GM12878 (cell line): ENCODE data around the gene TTC33. TPM values are rescaled to one million over a fixed set of nuclear protein-coding genes. Genes with fewer than 3 reads are reported as not detected.

Source experiments
- BCL11A ChIP-seq: IDR thresholded peaks from 2 replicates; pipeline ENCODE4 v1.6.1; 2011; ENCODE audit warnings: low read depth, low read length
- CREB1 ChIP-seq: IDR thresholded peaks from 2 replicates; pipeline ENCODE4 v1.6.1; 2012; ENCODE audit warnings: low read depth, mild to moderate bottlenecking, inconsistent platforms
- EZH2 ChIP-seq: IDR thresholded peaks from 2 replicates; pipeline ENCODE4 v1.6.1; 2012; ENCODE audit warnings: low read depth, mild to moderate bottlenecking, control low read depth, inconsistent platforms, low read length, borderline replicate concordance; ENCODE audit not compliant: control insufficient read depth
- FOXK2 ChIP-seq: fragments of 450-650 bp; IDR thresholded peaks from 2 replicates; pipeline ENCODE4 v1.6.1; 2017; ENCODE audit warnings: mild to moderate bottlenecking, moderate library complexity
- FOXM1 ChIP-seq: IDR thresholded peaks from 2 replicates; pipeline ENCODE4 v1.6.1; 2012; ENCODE audit warnings: low read depth, mild to moderate bottlenecking, inconsistent platforms, low read length, moderate library complexity
- IKZF2 ChIP-seq, 2 experiments: fragments of 450-650 bp; IDR thresholded peaks; 2 replicates each; pipeline ENCODE4 v1.6.1; 2017; ENCODE audit warnings: mild to moderate bottlenecking in 2 of 2, moderate library complexity in 2 of 2
- JUND ChIP-seq: IDR thresholded peaks from 2 replicates; pipeline ENCODE4 v1.6.1; 2012; ENCODE audit warnings: low read depth, mild to moderate bottlenecking, low read length, improper control_type of control experiment, moderate library complexity
- MYB ChIP-seq: fragments of 150-350 bp; IDR thresholded peaks from 2 replicates; pipeline ENCODE4 v1.6.1; 2014; ENCODE audit warnings: mild to moderate bottlenecking, low read depth, low read length, borderline replicate concordance
- NBN ChIP-seq: fragments of 450-650 bp; IDR thresholded peaks from 2 replicates; pipeline ENCODE4 v1.6.1; 2016
- NFIC ChIP-seq: IDR thresholded peaks from 2 replicates; pipeline ENCODE4 v1.6.1; 2012; ENCODE audit warnings: low read depth, mild to moderate bottlenecking, inconsistent platforms, low read length, moderate library complexity
- NFYA ChIP-seq: IDR thresholded peaks from 2 replicates; pipeline ENCODE4 v1.6.1; 2011; ENCODE audit warnings: low read depth, mild to moderate bottlenecking, low read length, improper control_type of control experiment, borderline replicate concordance
- NR2F1 ChIP-seq: fragments of 450-650 bp; conservative IDR thresholded peaks from 2 replicates; pipeline ENCODE4 v1.6.1; 2017; ENCODE audit warnings: mild to moderate bottlenecking
- POU2F2 ChIP-seq: IDR thresholded peaks from 3 replicates; pipeline ENCODE4 v1.6.1; 2011; ENCODE audit warnings: low read depth, mild to moderate bottlenecking, low read length, borderline replicate concordance
- RUNX3 ChIP-seq: IDR thresholded peaks from 2 replicates; pipeline ENCODE4 v1.6.1; 2012; ENCODE audit warnings: low read length, inconsistent platforms
- SPI1 ChIP-seq: IDR thresholded peaks from 2 replicates; pipeline ENCODE4 v1.6.1; 2011; ENCODE audit warnings: low read depth, mild to moderate bottlenecking, low read length, moderate library complexity, borderline replicate concordance; ENCODE audit not compliant: insufficient read depth
- TAF1 ChIP-seq: IDR thresholded peaks from 2 replicates; pipeline ENCODE4 v1.6.1; 2011; ENCODE audit warnings: mild to moderate bottlenecking, low read depth, low read length, borderline replicate concordance
- TCF7 ChIP-seq: IDR thresholded peaks from 2 replicates; pipeline ENCODE4 v1.6.1; 2014; ENCODE audit warnings: antibody characterized with exemption, borderline replicate concordance
- polyA plus RNA-seq, 11 experiments: library from polyadenylated mRNA; depleted of rRNA in 4 of 11; unstranded in 6 of 11; stranded (reverse) in 5 of 11; fragments of >200 nt; fragmentation: Nextera tagmentation in 4 of 11; fragmentation: Illumina TruSeq in 1 of 11; extraction: Ambion mirVana in 4 of 11; extraction: Trizol in 1 of 11; gene quantifications; 1 replicate in 1 of 11; 2 replicates in 10 of 11; pipeline versions ENCODE4 v1.2.1 to v1.2.3, GENCODE V29; 2011 to 2016; ENCODE audit warnings: inconsistent platforms in 2 of 11, missing spikeins in 2 of 11, low read depth in 1 of 11
- total RNA-seq, 4 experiments: library from RNA; depleted of rRNA in 3 of 4; stranded (reverse); fragments of >200 nt in 3 of 4; fragmentation: Illumina TruSeq in 1 of 4; extraction: Trizol in 1 of 4; gene quantifications; 2 replicates each; pipeline versions ENCODE4 v1.2.1 to v1.2.3, GENCODE V29; 2013 to 2021
- TF ChIP-seq, protein P1 (sequence below): fragments of 450-650 bp; IDR thresholded peaks from 2 replicates; pipeline ENCODE4 v1.6.1; 2017; ENCODE audit warnings: low read depth, mild to moderate bottlenecking, moderate library complexity
- TF ChIP-seq, protein P2 (sequence below): IDR thresholded peaks from 2 replicates; pipeline ENCODE4 v1.6.1; 2012; ENCODE audit warnings: low read depth, low read length, improper control_type of control experiment
- TF ChIP-seq, protein P3 (sequence below): fragments of 450-650 bp; IDR thresholded peaks from 2 replicates; pipeline ENCODE4 v1.6.1; 2016; ENCODE audit warnings: mild to moderate bottlenecking, moderate library complexity, borderline replicate concordance
- TF ChIP-seq, protein P4 (sequence below): IDR thresholded peaks from 2 replicates; pipeline ENCODE4 v1.6.1; 2011; ENCODE audit warnings: low read depth, low read length, improper control_type of control experiment, borderline replicate concordance
- TF ChIP-seq, protein P5 (sequence below): fragments of 450-650 bp; IDR thresholded peaks from 2 replicates; pipeline ENCODE4 v1.6.1; 2016; ENCODE audit warnings: mild to moderate bottlenecking

The TTC33 gene
- total and polyA plus RNA-seq, 10 of the 15 experiments (the other 5 are each of a cell fraction or from before 2014, with no cell fraction given), result 7.9 to 22.3 (median 14.6) TPM

DNA sequence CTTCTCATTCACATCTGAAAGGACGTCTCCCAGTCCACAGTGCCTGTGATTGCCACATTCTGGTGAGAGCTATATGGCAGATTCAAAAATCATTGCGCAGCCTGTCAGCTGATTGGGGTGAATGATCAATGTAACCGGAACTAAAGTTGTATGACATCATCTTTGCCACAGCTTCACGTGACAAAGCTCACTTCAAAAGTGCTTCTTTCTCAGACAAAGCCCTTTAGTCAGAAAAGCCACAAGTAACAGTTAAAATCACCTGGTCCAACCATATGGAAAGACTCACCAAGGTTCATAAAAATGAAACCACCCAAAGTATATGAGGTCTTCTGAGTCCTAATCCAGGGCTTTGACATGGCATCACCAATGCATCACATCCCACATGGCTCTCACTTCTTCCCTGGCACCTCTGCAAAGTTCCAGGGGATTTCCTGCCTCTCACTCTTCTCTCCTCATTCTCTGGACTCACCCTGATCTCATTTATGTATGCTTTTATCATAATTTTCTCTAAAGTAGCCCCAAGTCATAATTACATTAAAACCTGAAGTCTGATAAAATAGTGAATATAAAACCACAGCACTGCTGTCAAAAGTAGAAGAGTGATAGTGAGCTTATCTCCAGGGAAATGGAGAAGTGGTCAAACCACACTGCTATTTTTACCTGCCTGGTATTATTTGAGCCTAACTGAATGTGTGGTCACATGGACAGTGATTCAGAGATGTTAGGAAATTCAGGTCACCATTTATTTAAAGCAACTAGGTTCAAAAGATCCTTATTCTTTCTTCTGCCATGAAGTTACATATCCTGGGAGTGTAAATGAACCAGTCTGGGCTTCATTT is 269.1 kb downstream of the TTC33 start (continued):
- TF ChIP-seq, protein P1, sequence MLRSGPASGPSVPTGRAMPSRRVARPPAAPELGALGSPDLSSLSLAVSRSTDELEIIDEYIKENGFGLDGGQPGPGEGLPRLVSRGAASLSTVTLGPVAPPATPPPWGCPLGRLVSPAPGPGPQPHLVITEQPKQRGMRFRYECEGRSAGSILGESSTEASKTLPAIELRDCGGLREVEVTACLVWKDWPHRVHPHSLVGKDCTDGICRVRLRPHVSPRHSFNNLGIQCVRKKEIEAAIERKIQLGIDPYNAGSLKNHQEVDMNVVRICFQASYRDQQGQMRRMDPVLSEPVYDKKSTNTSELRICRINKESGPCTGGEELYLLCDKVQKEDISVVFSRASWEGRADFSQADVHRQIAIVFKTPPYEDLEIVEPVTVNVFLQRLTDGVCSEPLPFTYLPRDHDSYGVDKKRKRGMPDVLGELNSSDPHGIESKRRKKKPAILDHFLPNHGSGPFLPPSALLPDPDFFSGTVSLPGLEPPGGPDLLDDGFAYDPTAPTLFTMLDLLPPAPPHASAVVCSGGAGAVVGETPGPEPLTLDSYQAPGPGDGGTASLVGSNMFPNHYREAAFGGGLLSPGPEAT, result peak; percentile 88
- peak; percentile 92 for TF ChIP-seq SPI1
- peak; percentile 95 for TF ChIP-seq NFIC
- TF ChIP-seq NR2F1, result peak; percentile 63; the same call in 1 of the 2 replicates
- peak; percentile 80 for TF ChIP-seq BCL11A
- TF ChIP-seq FOXM1, result peak; percentile 82
- peak; percentile 90 for TF ChIP-seq CREB1
- TF ChIP-seq NBN, result peak; percentile 79
- TF ChIP-seq, protein P2, sequence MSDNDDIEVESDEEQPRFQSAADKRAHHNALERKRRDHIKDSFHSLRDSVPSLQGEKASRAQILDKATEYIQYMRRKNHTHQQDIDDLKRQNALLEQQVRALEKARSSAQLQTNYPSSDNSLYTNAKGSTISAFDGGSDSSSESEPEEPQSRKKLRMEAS, result peak; percentile 78; the same call in 1 of the 2 replicates
- peak; percentile 93 to 95 for TF ChIP-seq IKZF2 (IDR thresholded peaks at IDR 0.05)
- no peak for TF ChIP-seq NFYA
- TF ChIP-seq EZH2, result no peak
- peak; percentile 53; the same call in 1 of the 3 replicates for TF ChIP-seq POU2F2
- TF ChIP-seq, protein P3, sequence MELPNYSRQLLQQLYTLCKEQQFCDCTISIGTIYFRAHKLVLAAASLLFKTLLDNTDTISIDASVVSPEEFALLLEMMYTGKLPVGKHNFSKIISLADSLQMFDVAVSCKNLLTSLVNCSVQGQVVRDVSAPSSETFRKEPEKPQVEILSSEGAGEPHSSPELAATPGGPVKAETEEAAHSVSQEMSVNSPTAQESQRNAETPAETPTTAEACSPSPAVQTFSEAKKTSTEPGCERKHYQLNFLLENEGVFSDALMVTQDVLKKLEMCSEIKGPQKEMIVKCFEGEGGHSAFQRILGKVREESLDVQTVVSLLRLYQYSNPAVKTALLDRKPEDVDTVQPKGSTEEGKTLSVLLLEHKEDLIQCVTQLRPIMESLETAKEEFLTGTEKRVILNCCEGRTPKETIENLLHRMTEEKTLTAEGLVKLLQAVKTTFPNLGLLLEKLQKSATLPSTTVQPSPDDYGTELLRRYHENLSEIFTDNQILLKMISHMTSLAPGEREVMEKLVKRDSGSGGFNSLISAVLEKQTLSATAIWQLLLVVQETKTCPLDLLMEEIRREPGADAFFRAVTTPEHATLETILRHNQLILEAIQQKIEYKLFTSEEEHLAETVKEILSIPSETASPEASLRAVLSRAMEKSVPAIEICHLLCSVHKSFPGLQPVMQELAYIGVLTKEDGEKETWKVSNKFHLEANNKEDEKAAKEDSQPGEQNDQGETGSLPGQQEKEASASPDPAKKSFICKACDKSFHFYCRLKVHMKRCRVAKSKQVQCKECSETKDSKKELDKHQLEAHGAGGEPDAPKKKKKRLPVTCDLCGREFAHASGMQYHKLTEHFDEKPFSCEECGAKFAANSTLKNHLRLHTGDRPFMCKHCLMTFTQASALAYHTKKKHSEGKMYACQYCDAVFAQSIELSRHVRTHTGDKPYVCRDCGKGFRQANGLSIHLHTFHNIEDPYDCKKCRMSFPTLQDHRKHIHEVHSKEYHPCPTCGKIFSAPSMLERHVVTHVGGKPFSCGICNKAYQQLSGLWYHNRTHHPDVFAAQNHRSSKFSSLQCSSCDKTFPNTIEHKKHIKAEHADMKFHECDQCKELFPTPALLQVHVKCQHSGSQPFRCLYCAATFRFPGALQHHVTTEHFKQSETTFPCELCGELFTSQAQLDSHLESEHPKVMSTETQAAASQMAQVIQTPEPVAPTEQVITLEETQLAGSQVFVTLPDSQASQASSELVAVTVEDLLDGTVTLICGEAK, result no peak
- TF ChIP-seq TCF7, result peak; percentile 65; the same call in 1 of the 2 replicates
- TF ChIP-seq, protein P4, sequence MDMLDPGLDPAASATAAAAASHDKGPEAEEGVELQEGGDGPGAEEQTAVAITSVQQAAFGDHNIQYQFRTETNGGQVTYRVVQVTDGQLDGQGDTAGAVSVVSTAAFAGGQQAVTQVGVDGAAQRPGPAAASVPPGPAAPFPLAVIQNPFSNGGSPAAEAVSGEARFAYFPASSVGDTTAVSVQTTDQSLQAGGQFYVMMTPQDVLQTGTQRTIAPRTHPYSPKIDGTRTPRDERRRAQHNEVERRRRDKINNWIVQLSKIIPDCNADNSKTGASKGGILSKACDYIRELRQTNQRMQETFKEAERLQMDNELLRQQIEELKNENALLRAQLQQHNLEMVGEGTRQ, result peak; percentile 92
- TF ChIP-seq RUNX3, result peak; percentile 94
- TF ChIP-seq MYB, result 0 out of 2 replicates have a peak, but pooled peaks have one; percentile 62
- peak; percentile 36; the same call in 1 of the 2 replicates for TF ChIP-seq JUND
- no peak for TF ChIP-seq FOXK2
- TF ChIP-seq, protein P5, sequence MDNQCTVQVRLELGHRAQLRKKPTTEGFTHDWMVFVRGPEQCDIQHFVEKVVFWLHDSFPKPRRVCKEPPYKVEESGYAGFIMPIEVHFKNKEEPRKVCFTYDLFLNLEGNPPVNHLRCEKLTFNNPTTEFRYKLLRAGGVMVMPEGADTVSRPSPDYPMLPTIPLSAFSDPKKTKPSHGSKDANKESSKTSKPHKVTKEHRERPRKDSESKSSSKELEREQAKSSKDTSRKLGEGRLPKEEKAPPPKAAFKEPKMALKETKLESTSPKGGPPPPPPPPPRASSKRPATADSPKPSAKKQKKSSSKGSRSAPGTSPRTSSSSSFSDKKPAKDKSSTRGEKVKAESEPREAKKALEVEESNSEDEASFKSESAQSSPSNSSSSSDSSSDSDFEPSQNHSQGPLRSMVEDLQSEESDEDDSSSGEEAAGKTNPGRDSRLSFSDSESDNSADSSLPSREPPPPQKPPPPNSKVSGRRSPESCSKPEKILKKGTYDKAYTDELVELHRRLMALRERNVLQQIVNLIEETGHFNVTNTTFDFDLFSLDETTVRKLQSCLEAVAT, result peak; percentile 45; the same call in 1 of the 2 replicates
- TF ChIP-seq TAF1, result no peak
